ENCODE data around the gene ACVR1C.

- TF ChIP-seq EZH2 (IDR thresholded peaks at IDR 0.05; ENCODE audit: insufficient read depth, low read length) (no peak), CTCF (IDR thresholded peaks at IDR 0.05; ENCODE audit: insufficient read depth, low read depth, low read length) (no peak)
Measured at GRCh38 chr2:157661776-157662175, 33.1 kb upstream of the ACVR1C start.
